Loucy (cell line): ENCODE measurements around the gene TESK1.

Experiments used
- H2AFZ ChIP-seq: fragments of 200-600 bp; sonication (generic); 2 replicates; pipeline ENCODE4 v1.6.0; 2016; ENCODE audit warnings: antibody characterized with exemption, mild to moderate bottlenecking, low read length, moderate library complexity
- H3F3A ChIP-seq: fragments of 200-600 bp; 2 replicates; pipeline ENCODE4 v1.6.0; 2016; ENCODE audit warnings: antibody characterized with exemption, low read depth, mild to moderate bottlenecking
- H3K27me3 ChIP-seq: fragments of 200-600 bp; sonication (generic); 2 replicates; pipeline ENCODE4 v1.6.1; 2014; ENCODE audit warnings: low read length, mild to moderate bottlenecking; ENCODE audit not compliant: insufficient read depth, poor library complexity, severe bottlenecking
- H3K36me3 ChIP-seq: fragments of 200-600 bp; sonication (generic); 2 replicates; pipeline ENCODE4 v1.6.1; 2016; ENCODE audit warnings: low read length; ENCODE audit not compliant: insufficient read depth
- H3K4me1 ChIP-seq: fragments of 200-600 bp; sonication (generic); 2 replicates; pipeline ENCODE4 v1.5.1; 2014; ENCODE audit warnings: low read length, mild to moderate bottlenecking; ENCODE audit not compliant: insufficient read depth, poor library complexity, severe bottlenecking
- H3K4me2 ChIP-seq: fragments of 200-600 bp; sonication (generic); 2 replicates; pipeline ENCODE4 v1.6.0; 2014; ENCODE audit warnings: antibody characterized with exemption, low read length, low read depth, mild to moderate bottlenecking; ENCODE audit not compliant: poor library complexity, severe bottlenecking
- H3K4me3 ChIP-seq: fragments of 200-600 bp; sonication (generic); 2 replicates; pipeline ENCODE4 v1.5.1; 2014; ENCODE audit warnings: low read length, mild to moderate bottlenecking, mixed read lengths; ENCODE audit not compliant: poor library complexity, severe bottlenecking
- H3K79me2 ChIP-seq: fragments of 200-600 bp; sonication (generic); 2 replicates; pipeline ENCODE4 v1.6.1; 2014; ENCODE audit warnings: low read length; ENCODE audit not compliant: insufficient read depth
- H3K9ac ChIP-seq: fragments of 200-600 bp; sonication (generic); 2 replicates; pipeline ENCODE4 v1.6.0; 2014; ENCODE audit warnings: mild to moderate bottlenecking, low read depth, low read length, moderate library complexity; ENCODE audit not compliant: poor library complexity, severe bottlenecking
- H3K9me2 ChIP-seq: fragments of 200-600 bp; sonication (generic); replicated peaks from 2 replicates; pipeline ENCODE4 v1.6.1; 2016; ENCODE audit warnings: low read depth, low read length, mixed read lengths
- H3K9me3 ChIP-seq: fragments of 200-600 bp; sonication (generic); 2 replicates; pipeline ENCODE4 v1.6.1; 2014; ENCODE audit warnings: mild to moderate bottlenecking, antibody characterized with exemption, low read length, low read depth; ENCODE audit not compliant: insufficient read depth
- H4K20me1 ChIP-seq: fragments of 200-600 bp; sonication (generic); 2 replicates; pipeline ENCODE4 v1.6.0; 2014; ENCODE audit warnings: antibody characterized with exemption, low read length, mild to moderate bottlenecking; ENCODE audit not compliant: insufficient read depth, poor library complexity, severe bottlenecking
- CTCF ChIP-seq: fragments of 200-600 bp; sonication (generic); conservative IDR thresholded peaks from 2 replicates; pipeline ENCODE4 v1.5.1; 2014; ENCODE audit warnings: mild to moderate bottlenecking, antibody characterized with exemption, low read length
- EZH2phosphoT487 ChIP-seq: fragments of 200-600 bp; IDR thresholded peaks from 2 replicates; pipeline ENCODE4 v1.6.1; 2018; ENCODE audit warnings: antibody characterized with exemption, mild to moderate bottlenecking, moderate library complexity, borderline replicate concordance

The TESK1 gene

GRCh38 chr9:35657546-35658136 is 52.6 kb downstream of the TESK1 start, which contains the start of gene RMRP:
TSS of gene RMRP (minus strand) at chr9:35658019.
- H3K79me2 ChIP-seq: peaks cover 37% of the 10 kb centered on the region
- H3K9me2 ChIP-seq: no peaks in the 10 kb centered on the region
- H3K4me2 ChIP-seq: peak within 1 kb of the TSS; percentile 87
- H2AFZ ChIP-seq: peak within 1 kb of the TSS; percentile 87
- no peak for TF ChIP-seq CTCF
- TF ChIP-seq EZH2phosphoT487: no peak
- peak within 1 kb of the TSS; percentile 82 for H3K4me3 ChIP-seq
- H3F3A ChIP-seq: 0 out of 2 replicates have a peak, but pooled peaks cover 6% of the 10 kb centered on the region
- peak within 1 kb of the TSS; percentile 77 for H3K9ac ChIP-seq
- no peaks in the 10 kb centered on the region for H3K27me3 ChIP-seq
- no peaks in the 10 kb centered on the region; the same call in 1 of the 2 replicates for H3K36me3 ChIP-seq
- peaks cover 3% of the 10 kb centered on the region for H4K20me1 ChIP-seq
- H3K4me1 ChIP-seq: peaks cover 57% of the 10 kb centered on the region
- H3K9me3 ChIP-seq: no peaks in the 10 kb centered on the region

- peak within 1 kb of the TSS; percentile 87 for H2AFZ ChIP-seq
- peaks cover 3% of the 10 kb centered on the region for H4K20me1 ChIP-seq
- H3K4me2 ChIP-seq: peak within 1 kb of the TSS; percentile 87
- no peaks in the 10 kb centered on the region for H3K9me3 ChIP-seq
- peaks cover 44% of the 10 kb centered on the region for H3K79me2 ChIP-seq
- peaks cover 64% of the 10 kb centered on the region for H3K4me1 ChIP-seq
- peak within 1 kb of the TSS; percentile 77 for H3K9ac ChIP-seq
- TF ChIP-seq EZH2phosphoT487 (no peak), CTCF (peak; percentile 69)
- H3K9me2 ChIP-seq: no peaks in the 10 kb centered on the region
- 0 out of 2 replicates have a peak, but pooled peaks cover 6% of the 10 kb centered on the region for H3F3A ChIP-seq
- H3K36me3 ChIP-seq: no peaks in the 10 kb centered on the region; the same call in 1 of the 2 replicates
- H3K4me3 ChIP-seq: peak within 1 kb of the TSS; percentile 82
- H3K27me3 ChIP-seq: no peaks in the 10 kb centered on the region
Observed at GRCh38 chr9:35658137-35658967, 53.3 kb downstream of the TESK1 start, which contains the start of gene CCDC107. TSS of gene CCDC107 (plus strand) at chr9:35658292. CDS start at chr9:35658380, 88 bp downstream.

GRCh38 chr9:35658968-35659220 is 53.8 kb downstream of the TESK1 start:
- peak overlapping the region; percentile 77 for H3K9ac ChIP-seq
- H3K4me1 ChIP-seq: peaks cover 69% of the 10 kb centered on the region
- H3K9me2 ChIP-seq: no peaks in the 10 kb centered on the region
- H3K4me3 ChIP-seq: peak overlapping the region; percentile 82
- H3K4me2 ChIP-seq: peak overlapping the region; percentile 87
- peaks cover 3% of the 10 kb centered on the region for H4K20me1 ChIP-seq
- H3K79me2 ChIP-seq: peaks cover 50% of the 10 kb centered on the region
- 0 out of 2 replicates have a peak, but pooled peaks cover 8% of the 10 kb centered on the region for H3F3A ChIP-seq
- no peaks in the 10 kb centered on the region; the same call in 1 of the 2 replicates for H3K36me3 ChIP-seq
- no peak for TF ChIP-seq CTCF
- no peak for TF ChIP-seq EZH2phosphoT487
- no peaks in the 10 kb centered on the region for H3K9me3 ChIP-seq
- H2AFZ ChIP-seq: peak overlapping the region; percentile 35; the same call in 1 of the 2 replicates
- H3K27me3 ChIP-seq: no peaks in the 10 kb centered on the region
